GM23338 (cell line): ENCODE measurements around the gene ASXL3. TPM values are rescaled to one million over a fixed set of nuclear protein-coding genes. Genes with fewer than 3 reads are reported as not detected.
A peak's percentile ranks its signal among the peaks of the same experiment; 100 is the strongest.

Experiments used
- ATAC-seq: fragments of 200-7000 bp; cut with Tn5 transposase; 3 replicates; pipeline ENCODE4 v1.9.1; 2020
- DNase-seq: peaks from one replicate; pipeline ENCODE4 v3.0.0-alpha.2; 2015; ENCODE audit warnings: low spot score
- H2AFZ ChIP-seq: fragments of 200-600 bp; sonication (generic); 2 replicates; pipeline ENCODE4 v1.8.0; 2016; ENCODE audit warnings: antibody characterized with exemption, mild to moderate bottlenecking, moderate library complexity
- H3F3A ChIP-seq: fragments of 200-600 bp; sonication (generic); replicated peaks from 2 replicates; pipeline ENCODE4 v1.8.0; 2017; ENCODE audit warnings: antibody characterized with exemption, mixed run types, low read depth
- H3K27ac ChIP-seq: fragments of 200-600 bp; sonication (generic); 2 replicates; pipeline ENCODE4 v1.6.1; 2016; ENCODE audit warnings: low read depth
- H3K27me3 ChIP-seq: fragments of 200-600 bp; sonication (generic); 2 replicates; pipeline ENCODE4 v1.8.0; 2016; ENCODE audit warnings: mild to moderate bottlenecking, mixed run types, moderate library complexity; ENCODE audit not compliant: insufficient read depth
- H3K36me3 ChIP-seq: fragments of 200-600 bp; sonication (generic); 2 replicates; pipeline ENCODE4 v1.8.0; 2016; ENCODE audit warnings: mild to moderate bottlenecking; ENCODE audit not compliant: insufficient read depth
- H3K4me1 ChIP-seq: fragments of 200-600 bp; sonication (generic); 2 replicates; pipeline ENCODE4 v1.8.0; 2016; ENCODE audit warnings: mild to moderate bottlenecking, moderate library complexity; ENCODE audit not compliant: insufficient read depth
- H3K4me2 ChIP-seq: fragments of 200-600 bp; sonication (generic); 2 replicates; pipeline ENCODE4 v1.7.1; 2017; ENCODE audit warnings: mixed run types
- H3K4me3 ChIP-seq: fragments of 200-600 bp; sonication (generic); 2 replicates; pipeline ENCODE4 v1.6.1; 2016; ENCODE audit warnings: mixed run types
- H3K79me2 ChIP-seq: fragments of 200-600 bp; sonication (generic); replicated peaks from 2 replicates; pipeline ENCODE4 v1.8.0; 2017; ENCODE audit warnings: mild to moderate bottlenecking; ENCODE audit not compliant: insufficient read depth
- H3K9me2 ChIP-seq: fragments of 200-600 bp; sonication (generic); 2 replicates; pipeline ENCODE4 v1.8.0; 2017; ENCODE audit not compliant: insufficient read depth
- H4K20me1 ChIP-seq: fragments of 200-600 bp; sonication (generic); replicated peaks from 2 replicates; pipeline ENCODE4 v1.8.0; 2017; ENCODE audit warnings: mild to moderate bottlenecking; ENCODE audit not compliant: insufficient read depth
- H3K27ac Mint-ChIP-seq: 2 replicates; pipeline ENCODE4 v1.8.0; 2020; ENCODE audit warnings: inconsistent platforms, mild to moderate bottlenecking, moderate library complexity, mixed read lengths
- H3K27me3 Mint-ChIP-seq: 3 replicates; pipeline ENCODE4 v1.8.0; 2022; ENCODE audit warnings: low read depth, mild to moderate bottlenecking, moderate library complexity, mixed read lengths, inconsistent platforms; ENCODE audit not compliant: insufficient read depth, poor library complexity
- H3K36me3 Mint-ChIP-seq: 3 replicates; pipeline ENCODE4 v1.8.0; 2021; ENCODE audit warnings: low read depth, mild to moderate bottlenecking, inconsistent platforms, moderate library complexity, mixed read lengths
- H3K4me1 Mint-ChIP-seq: 3 replicates; pipeline ENCODE4 v1.8.0; 2020; ENCODE audit warnings: mild to moderate bottlenecking, inconsistent platforms, mixed read lengths
- H3K4me3 Mint-ChIP-seq: 3 replicates; pipeline ENCODE4 v1.8.0; 2021; ENCODE audit warnings: moderate library complexity, mild to moderate bottlenecking, inconsistent platforms, mixed read lengths
- H3K9me3 Mint-ChIP-seq: 3 replicates; pipeline ENCODE4 v1.8.0; 2020; ENCODE audit warnings: moderate library complexity, mild to moderate bottlenecking, inconsistent platforms, mixed read lengths
- EZH2phosphoT487 ChIP-seq: fragments of 200-600 bp; sonication (generic); IDR thresholded peaks from one replicate; pipeline ENCODE4 v1.8.1; 2018; ENCODE audit warnings: antibody characterized with exemption; ENCODE audit not compliant: unreplicated experiment
- NANOG ChIP-seq: IDR thresholded peaks from 2 replicates; pipeline ENCODE4 v1.6.1; 2016; ENCODE audit warnings: antibody characterized with exemption, borderline replicate concordance
- POLR2AphosphoS5 ChIP-seq: IDR thresholded peaks from 2 replicates; pipeline ENCODE4 v1.6.1; 2016; ENCODE audit warnings: antibody characterized with exemption, low read depth
- STAT1 ChIP-seq: IDR thresholded peaks from one replicate; pipeline ENCODE4 v1.6.1; 2016; ENCODE audit warnings: antibody characterized with exemption; ENCODE audit not compliant: unreplicated experiment
- ZNF114 ChIP-seq: fragments of 250-450 bp; sonication (Bioruptor Pico); IDR thresholded peaks from 2 replicates; pipeline ENCODE4 v1.5.0; 2020; ENCODE audit warnings: mild to moderate bottlenecking, moderate library complexity
- ZNF331 ChIP-seq: fragments of 250-450 bp; sonication (Bioruptor Pico); IDR thresholded peaks from 2 replicates; pipeline ENCODE4 v1.5.0; 2020; ENCODE audit warnings: low read depth, mild to moderate bottlenecking, moderate library complexity
- polyA plus RNA-seq: library from polyadenylated mRNA; unstranded; fragments of >200 nt; fragmentation: Nextera tagmentation; extraction: Ambion mirVana; gene quantifications from 2 replicates; pipeline ENCODE4 v1.2.1, GENCODE V29; 2016
- total RNA-seq: library from RNA; depleted of rRNA; stranded (reverse); fragments of >200 nt; shearing (Covaris generic); gene quantifications from 2 replicates; pipeline ENCODE4 v1.2.3, GENCODE V29; 2014
- TF ChIP-seq, protein P1 (sequence below): IDR thresholded peaks from one replicate; pipeline ENCODE4 v1.6.1; 2018; ENCODE audit warnings: antibody characterized with exemption; ENCODE audit not compliant: unreplicated experiment

The ASXL3 gene
- total and polyA plus RNA-seq, 2 experiments from 2014 or later = 0.23 to 1.4 TPM

GRCh38 chr18:33584548-33585430 is 6.8 kb downstream of the ASXL3 start:
- Mint-ChIP-seq H3K4me3 (peak overlapping the region; percentile 0; the same call in 1 of the 3 replicates), H3K27me3 (peaks cover 4% of the 10 kb centered on the region), H3K27ac (no peak overlapping the region), H3K36me3 (no peaks in the 10 kb centered on the region), H3K9me3 (peaks cover 3% of the 10 kb centered on the region; the same call in 2 of the 3 replicates), H3K4me1 (peaks cover 31% of the 10 kb centered on the region)
- 0 out of 2 replicates have a peak overlapping the region, but pooled peaks have one; percentile 1 for H3K4me3 ChIP-seq
- no peaks in the 10 kb centered on the region for H3K9me2 ChIP-seq
- H3K4me2 ChIP-seq = peak overlapping the region; percentile 34; the same call in 1 of the 2 replicates
- H3K27me3 ChIP-seq = peaks cover 16% of the 10 kb centered on the region
- peak; percentile 99 for ATAC-seq
- no peak overlapping the region for H3K27ac ChIP-seq
- H3K4me1 ChIP-seq = peaks cover 27% of the 10 kb centered on the region
- H3K36me3 ChIP-seq = no peaks in the 10 kb centered on the region
- H3F3A ChIP-seq = no peaks in the 10 kb centered on the region
- no peak overlapping the region for H2AFZ ChIP-seq
- TF ChIP-seq ZNF114 (CRISPR knock-in tag) (no peak), NANOG (peak; percentile 53; the same call in 1 of the 2 replicates)
- DNase-seq = peak; percentile 64
- no peaks in the 10 kb centered on the region for H4K20me1 ChIP-seq
- H3K79me2 ChIP-seq = no peaks in the 10 kb centered on the region

- Histone ChIP-seq H3K4me1 (peaks cover 24% of the 10 kb centered on the region), H3K27me3 (peaks cover 10% of the 10 kb centered on the region), H3K36me3 (no peaks in the 10 kb centered on the region), H4K20me1 (no peaks in the 10 kb centered on the region), H3K4me3 (0 out of 2 replicates have a peak overlapping the region, but pooled peaks have one; percentile 1), H3K4me2 (peak overlapping the region; percentile 34), H3K27ac (no peak overlapping the region), H3K9me2 (no peaks in the 10 kb centered on the region), H3F3A (no peaks in the 10 kb centered on the region), H3K79me2 (no peaks in the 10 kb centered on the region), H2AFZ (no peak overlapping the region)
- peak; percentile 66 for ATAC-seq
- no peak for TF ChIP-seq ZNF331
- no peak for TF ChIP-seq STAT1
- H3K27ac Mint-ChIP-seq = no peak overlapping the region
- peak; percentile 19 for DNase-seq
- H3K36me3 Mint-ChIP-seq = no peaks in the 10 kb centered on the region
- peaks cover 3% of the 10 kb centered on the region; the same call in 2 of the 3 replicates for H3K9me3 Mint-ChIP-seq
- H3K27me3 Mint-ChIP-seq = peaks cover 4% of the 10 kb centered on the region
- H3K4me1 Mint-ChIP-seq = peaks cover 31% of the 10 kb centered on the region
- peak overlapping the region; percentile 0; the same call in 1 of the 3 replicates for H3K4me3 Mint-ChIP-seq
Measured at GRCh38 chr18:33585431-33585775, 7.4 kb downstream of the ASXL3 start.

- Histone ChIP-seq H3K9me2 (no peaks in the 10 kb centered on the region), H3K79me2 (no peaks in the 10 kb centered on the region), H2AFZ (no peak overlapping the region), H3K4me1 (peaks cover 13% of the 10 kb centered on the region), H3K4me2 (no peak overlapping the region), H3K27me3 (no peaks in the 10 kb centered on the region), H3F3A (no peaks in the 10 kb centered on the region), H4K20me1 (no peaks in the 10 kb centered on the region), H3K36me3 (no peaks in the 10 kb centered on the region), H3K4me3 (no peak overlapping the region), H3K27ac (no peak overlapping the region)
- ATAC-seq = no peak
- H3K27ac Mint-ChIP-seq = no peak overlapping the region
- H3K36me3 Mint-ChIP-seq = no peaks in the 10 kb centered on the region
- no peak for DNase-seq
- H3K4me3 Mint-ChIP-seq = no peak overlapping the region
- H3K4me1 Mint-ChIP-seq = peaks cover 28% of the 10 kb centered on the region
- peaks cover 4% of the 10 kb centered on the region for H3K27me3 Mint-ChIP-seq
- H3K9me3 Mint-ChIP-seq = peaks cover 3% of the 10 kb centered on the region; the same call in 2 of the 3 replicates
- TF ChIP-seq, protein P1, sequence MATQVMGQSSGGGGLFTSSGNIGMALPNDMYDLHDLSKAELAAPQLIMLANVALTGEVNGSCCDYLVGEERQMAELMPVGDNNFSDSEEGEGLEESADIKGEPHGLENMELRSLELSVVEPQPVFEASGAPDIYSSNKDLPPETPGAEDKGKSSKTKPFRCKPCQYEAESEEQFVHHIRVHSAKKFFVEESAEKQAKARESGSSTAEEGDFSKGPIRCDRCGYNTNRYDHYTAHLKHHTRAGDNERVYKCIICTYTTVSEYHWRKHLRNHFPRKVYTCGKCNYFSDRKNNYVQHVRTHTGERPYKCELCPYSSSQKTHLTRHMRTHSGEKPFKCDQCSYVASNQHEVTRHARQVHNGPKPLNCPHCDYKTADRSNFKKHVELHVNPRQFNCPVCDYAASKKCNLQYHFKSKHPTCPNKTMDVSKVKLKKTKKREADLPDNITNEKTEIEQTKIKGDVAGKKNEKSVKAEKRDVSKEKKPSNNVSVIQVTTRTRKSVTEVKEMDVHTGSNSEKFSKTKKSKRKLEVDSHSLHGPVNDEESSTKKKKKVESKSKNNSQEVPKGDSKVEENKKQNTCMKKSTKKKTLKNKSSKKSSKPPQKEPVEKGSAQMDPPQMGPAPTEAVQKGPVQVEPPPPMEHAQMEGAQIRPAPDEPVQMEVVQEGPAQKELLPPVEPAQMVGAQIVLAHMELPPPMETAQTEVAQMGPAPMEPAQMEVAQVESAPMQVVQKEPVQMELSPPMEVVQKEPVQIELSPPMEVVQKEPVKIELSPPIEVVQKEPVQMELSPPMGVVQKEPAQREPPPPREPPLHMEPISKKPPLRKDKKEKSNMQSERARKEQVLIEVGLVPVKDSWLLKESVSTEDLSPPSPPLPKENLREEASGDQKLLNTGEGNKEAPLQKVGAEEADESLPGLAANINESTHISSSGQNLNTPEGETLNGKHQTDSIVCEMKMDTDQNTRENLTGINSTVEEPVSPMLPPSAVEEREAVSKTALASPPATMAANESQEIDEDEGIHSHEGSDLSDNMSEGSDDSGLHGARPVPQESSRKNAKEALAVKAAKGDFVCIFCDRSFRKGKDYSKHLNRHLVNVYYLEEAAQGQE = no peak
- no peak for TF ChIP-seq POLR2AphosphoS5
- no peak for TF ChIP-seq NANOG
- no peak for TF ChIP-seq ZNF114 (CRISPR knock-in tag)
- TF ChIP-seq STAT1 = no peak
- TF ChIP-seq EZH2phosphoT487 = no peak
Measured at GRCh38 chr18:33588361-33588760, 10.3 kb downstream of the ASXL3 start.
